ENCODE results near the gene TEK.
A peak's percentile ranks its signal among the peaks of the same experiment; 100 is the strongest.

Gene TEK

DNA sequence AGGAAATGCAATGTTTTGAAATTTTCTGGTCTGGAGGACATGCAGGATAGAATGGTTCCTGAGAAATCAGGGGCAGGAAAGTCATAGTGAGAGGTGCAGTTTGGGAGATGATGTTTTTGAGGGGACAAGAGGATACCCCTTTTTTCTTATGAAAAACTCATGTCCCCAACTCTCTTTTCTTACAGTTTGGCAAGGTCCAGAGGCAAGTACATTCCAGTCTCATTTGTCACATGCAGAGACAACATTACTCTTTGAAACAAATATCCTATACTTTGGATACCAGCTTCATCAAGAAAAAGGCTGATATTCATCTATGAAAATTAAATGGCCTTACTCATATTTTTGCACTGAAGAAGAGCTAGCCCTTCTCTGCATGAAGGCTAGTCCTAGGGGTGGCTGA, 139.7 kb downstream of the TEK start:
- DNase-seq, result no peak

GRCh38 chr9:27258662-27259061, 149.6 kb downstream of the TEK start:
- DNase-seq, result no peak

GRCh38 chr9:27260789-27261516, 151.9 kb downstream of the TEK start:
- DNase-seq, result no peak

DNA sequence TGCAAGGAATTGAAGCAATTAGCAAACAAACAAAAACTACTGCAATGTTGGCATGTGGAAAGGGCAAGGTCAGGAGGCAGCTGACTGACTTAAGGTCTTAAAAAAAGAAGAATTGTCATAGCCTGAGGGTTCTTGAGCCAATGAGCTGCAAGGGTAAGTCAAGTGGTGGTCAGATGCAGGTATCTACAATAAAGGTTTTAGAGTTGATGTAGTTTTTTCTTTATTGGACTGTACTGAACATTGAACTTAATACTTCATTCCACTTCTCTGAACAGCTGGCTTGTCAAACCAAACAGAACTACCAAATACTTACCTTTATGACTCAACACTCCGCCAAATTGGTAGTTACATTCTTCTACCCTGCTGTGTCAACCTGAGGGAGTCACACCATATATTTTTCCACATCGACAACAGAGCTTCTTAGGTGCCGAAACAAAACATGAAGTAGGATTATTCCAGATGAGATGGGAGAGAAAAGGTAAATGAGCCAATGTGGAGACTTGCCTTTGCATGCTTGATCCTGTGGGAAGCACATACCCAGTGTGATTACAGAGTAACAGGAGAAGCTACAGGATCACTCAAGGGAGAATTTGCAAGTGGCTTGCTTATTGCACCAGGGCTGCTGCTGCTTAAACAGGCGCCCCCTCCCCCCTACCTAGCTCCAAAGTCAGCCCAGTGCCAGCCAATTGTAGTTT, 152.6 kb downstream of the TEK start:
- no peak for DNase-seq

DNA sequence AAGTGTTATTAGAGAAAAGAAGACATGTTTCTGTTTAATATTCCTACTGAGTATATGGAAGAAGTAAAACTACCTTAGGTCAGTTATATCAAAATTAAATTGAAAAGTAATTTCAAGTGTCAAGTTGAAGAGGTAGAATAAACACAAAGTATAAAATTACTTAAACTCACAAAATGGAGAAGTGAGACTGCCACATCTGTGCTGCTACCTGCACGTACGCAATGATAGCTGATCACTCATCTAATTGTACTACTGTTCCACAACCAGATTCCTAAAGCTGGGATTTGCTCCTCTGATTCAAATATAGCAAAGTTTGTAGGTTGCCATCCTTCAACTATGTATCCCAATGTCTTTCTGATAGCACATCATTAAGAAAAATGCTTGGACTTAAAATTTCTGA, 163.1 kb downstream of the TEK start:
- no peak for DNase-seq

DNA sequence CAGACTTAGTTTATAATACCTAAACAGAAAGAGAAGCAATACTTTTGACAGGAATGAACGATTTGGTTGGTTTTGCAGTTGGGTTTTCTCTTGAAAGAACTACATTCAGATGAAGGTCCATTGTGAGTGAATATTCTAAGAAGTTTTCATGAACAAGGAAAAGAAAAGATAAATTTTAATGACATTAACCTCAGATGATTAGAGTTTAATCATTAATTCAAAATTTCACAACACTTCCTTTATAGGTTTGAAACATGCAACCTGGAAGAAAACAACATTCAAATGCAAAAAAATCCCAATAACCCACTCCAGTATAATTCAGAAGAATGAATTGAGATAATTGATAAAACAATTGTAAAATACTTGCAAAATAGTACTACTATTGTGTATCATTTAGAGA, 164.2 kb downstream of the TEK start:
- DNase-seq, result no peak

DNA sequence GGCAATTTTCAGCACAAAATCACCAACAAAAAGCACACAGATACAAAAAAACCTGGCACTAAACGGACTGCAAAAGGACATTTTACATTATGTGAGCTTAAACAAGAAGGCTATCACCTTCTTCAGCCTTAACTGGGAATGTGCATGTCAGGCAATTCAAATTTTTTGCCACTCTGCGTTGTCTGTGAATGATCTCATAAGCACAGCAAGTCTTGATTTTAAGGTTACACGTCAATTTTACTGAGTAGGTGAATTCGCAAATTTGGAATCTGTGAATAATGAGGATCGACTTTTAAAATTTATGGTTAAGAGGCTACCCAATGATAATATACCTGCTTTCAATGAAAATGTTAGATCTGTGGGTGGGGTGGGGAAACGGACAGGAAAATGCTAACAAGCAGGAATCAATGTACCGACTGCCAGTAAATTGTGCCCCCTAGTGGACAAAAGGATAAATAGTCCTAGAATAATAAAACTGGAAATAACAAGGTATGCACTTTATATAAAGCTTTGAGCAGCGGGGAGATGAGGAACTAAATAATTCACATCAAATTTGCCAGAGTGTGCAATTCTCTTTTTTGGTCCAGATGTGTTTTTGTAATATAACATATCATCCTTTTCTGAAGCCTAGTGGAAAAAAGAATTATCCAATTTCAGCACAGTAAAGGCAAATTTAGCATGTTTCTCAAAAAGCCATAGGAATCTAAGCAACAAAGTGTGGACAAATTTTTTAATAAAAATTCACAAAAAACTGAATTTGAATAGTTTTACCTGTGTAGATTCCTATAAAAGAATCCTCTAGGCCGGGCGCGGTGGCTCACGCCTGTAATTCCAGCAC, 167.4 kb downstream of the TEK start:
- DNase-seq, result peak; percentile 54 to 79

- no peak for DNase-seq
These were observed 169.3 kb downstream of the TEK start for GRCh38 chr9:27278374-27278773.

GRCh38 chr9:27279611-27280010, 170.6 kb downstream of the TEK start:
- DNase-seq, result no peak

Data from NCI-H446 (cell line).